Caco-2 (cell line): Measurements from ENCODE around the gene LIN28B. TPM values are rescaled to one million over a fixed set of nuclear protein-coding genes. Genes with fewer than 3 reads are reported as not detected.

Experiments
- BruUV-seq: library from RNA; stranded (reverse); fragments of 400-500 nt; replicated peaks from 2 replicates; lab custom pipeline; 2021; lab: Mats Ljungman, UMichigan
- CTCF ChIA-PET: fragments of 300-600 bp; sonication (Branson Sonifier 250); formaldehyde crosslinking; loops from one replicate; lab custom pipeline; 2022; ENCODE audit warnings: antibody characterized with exemption; lab: Charles Lee
- POLR2A ChIA-PET: fragments of 300-600 bp; sonication (Branson Sonifier 250); formaldehyde crosslinking; loops from one replicate; lab custom pipeline; 2022; ENCODE audit warnings: antibody characterized with exemption; lab: Charles Lee
- DNase-seq, 2 experiments: peaks; one replicate each; pipeline versions ENCODE4 v3.0.0 to v3.0.0-alpha.2; 2020 to 2022
- H3K27me3 ChIP-seq: replicated peaks from 2 replicates; pipeline ENCODE4 v1.6.0; 2011; ENCODE audit warnings: low read length; ENCODE audit not compliant: control insufficient read depth, insufficient read depth
- H3K36me3 ChIP-seq: 2 replicates; pipeline ENCODE4 v1.5.1; 2011; ENCODE audit warnings: low read length; ENCODE audit not compliant: control insufficient read depth, insufficient read depth
- H3K4me1 ChIP-seq: fragments of 250-450 bp; sonication (Bioruptor Pico); 2 replicates; pipeline ENCODE4 v1.5.1; 2020; ENCODE audit warnings: mild to moderate bottlenecking
- H3K4me3 ChIP-seq: 2 replicates; pipeline ENCODE4 v1.5.1; 2011; ENCODE audit warnings: low read depth, mild to moderate bottlenecking, control low read depth, low read length
- H3K9me3 ChIP-seq: fragments of 250-450 bp; sonication (Bioruptor Pico); 2 replicates; pipeline ENCODE4 v1.5.1; 2020; ENCODE audit warnings: mild to moderate bottlenecking, moderate library complexity
- H3K27ac Mint-ChIP-seq: one replicate; pipeline ENCODE4 v1.8.0; 2022; ENCODE audit warnings: mixed read lengths; ENCODE audit not compliant: unreplicated experiment
- H3K27me3 Mint-ChIP-seq: one replicate; pipeline ENCODE4 v1.8.0; 2022; ENCODE audit warnings: mixed read lengths; ENCODE audit not compliant: insufficient read depth, unreplicated experiment
- H3K36me3 Mint-ChIP-seq: one replicate; pipeline ENCODE4 v1.8.0; 2022; ENCODE audit warnings: mild to moderate bottlenecking, mixed read lengths; ENCODE audit not compliant: insufficient read depth, unreplicated experiment
- H3K4me1 Mint-ChIP-seq: one replicate; pipeline ENCODE4 v1.8.0; 2022; ENCODE audit warnings: low read depth, mixed read lengths; ENCODE audit not compliant: unreplicated experiment
- H3K4me3 Mint-ChIP-seq: one replicate; pipeline ENCODE4 v1.8.0; 2022; ENCODE audit warnings: mild to moderate bottlenecking, moderate library complexity, mixed read lengths; ENCODE audit not compliant: unreplicated experiment
- H3K9me3 Mint-ChIP-seq: one replicate; pipeline ENCODE4 v1.8.0; 2022; ENCODE audit warnings: mixed read lengths; ENCODE audit not compliant: unreplicated experiment
- CTCF ChIP-seq, 2 experiments: fragments of 200-600 bp in 1 of 2; IDR thresholded peaks; 1 replicate in 1 of 2; 2 replicates in 1 of 2; pipeline versions ENCODE4 v1.5.1 to v1.8.0; 2011 to 2022; ENCODE audit warnings: antibody characterized with exemption in 1 of 2, control low read depth in 1 of 2, inconsistent platforms in 1 of 2, low read depth in 1 of 2, low read length in 1 of 2, mild to moderate bottlenecking in 1 of 2, moderate library complexity in 1 of 2; ENCODE audit not compliant: insufficient read depth in 1 of 2, severe bottlenecking in 1 of 2, unreplicated experiment in 1 of 2
- intact Hi-C: fragments of 100-400 bp; cut with micrococcal nuclease; formaldehyde crosslinking; loops from one replicate; pipeline ENCODE4 v1.10.0; 2022; ENCODE audit not compliant: unreplicated experiment
- total RNA-seq: library from RNA; stranded (reverse); gene quantifications from 2 replicates; pipeline ENCODE4 v1.2.3, GENCODE V29; 2022

LIN28B gene
- total RNA-seq, 1 experiment from 2014 or later: 6.6 TPM

GRCh38 chr6:105022416-105022815 is 65.5 kb downstream of the LIN28B start:
- Histone ChIP-seq H3K4me3 (no peak overlapping the region), H3K36me3 (no peaks in the 10 kb centered on the region), H3K9me3 (no peaks in the 10 kb centered on the region), H3K27me3 (no peaks in the 10 kb centered on the region), H3K4me1 (peaks cover 7% of the 10 kb centered on the region)
- Mint-ChIP-seq H3K27ac (no peak overlapping the region), H3K9me3 (no peaks in the 10 kb centered on the region), H3K4me1 (peaks cover 31% of the 10 kb centered on the region), H3K36me3 (no peaks in the 10 kb centered on the region), H3K27me3 (no peaks in the 10 kb centered on the region), H3K4me3 (no peak overlapping the region)
- DNase-seq: no peak
- intact Hi-C loops: no loop called here
- ChIA-PET CTCF (no interaction called here), POLR2A (no interaction called here)
- no TSS peak for BruUV-seq
- no peak for TF ChIP-seq CTCF (IDR thresholded peaks at IDR 0.05; ENCODE audit: insufficient read depth in 1 of 2, low read depth in 1 of 2, low read length in 1 of 2, severe bottlenecking in 1 of 2, unreplicated experiment in 1 of 2)

GRCh38 chr6:105024803-105025202 is 67.9 kb downstream of the LIN28B start:
- BruUV-seq: no TSS peak
- no peak for TF ChIP-seq CTCF (IDR thresholded peaks at IDR 0.05; ENCODE audit: insufficient read depth in 1 of 2, low read depth in 1 of 2, low read length in 1 of 2, severe bottlenecking in 1 of 2, unreplicated experiment in 1 of 2)
- H3K36me3 ChIP-seq: no peaks in the 10 kb centered on the region
- H3K9me3 Mint-ChIP-seq: no peaks in the 10 kb centered on the region
- H3K27me3 ChIP-seq: no peaks in the 10 kb centered on the region
- no peak for DNase-seq
- no peak overlapping the region for H3K27ac Mint-ChIP-seq
- H3K9me3 ChIP-seq: no peaks in the 10 kb centered on the region
- ChIA-PET CTCF (no interaction called here), POLR2A (no interaction called here)
- H3K4me1 Mint-ChIP-seq: peaks cover 16% of the 10 kb centered on the region
- no peak overlapping the region for H3K4me3 Mint-ChIP-seq
- H3K4me1 ChIP-seq: peaks cover 5% of the 10 kb centered on the region
- H3K4me3 ChIP-seq: no peak overlapping the region
- intact Hi-C loops: no loop called here
- H3K27me3 Mint-ChIP-seq: no peaks in the 10 kb centered on the region
- H3K36me3 Mint-ChIP-seq: no peaks in the 10 kb centered on the region

GRCh38 chr6:105028898-105029297 is 72.0 kb downstream of the LIN28B start:
- DNase-seq: no peak
- H3K4me3 ChIP-seq: no peak overlapping the region
- no peaks in the 10 kb centered on the region for H3K9me3 ChIP-seq
- ChIA-PET CTCF (no interaction called here), POLR2A (no interaction called here)
- Mint-ChIP-seq H3K4me1 (no peaks in the 10 kb centered on the region), H3K4me3 (no peak overlapping the region), H3K36me3 (no peaks in the 10 kb centered on the region), H3K9me3 (no peaks in the 10 kb centered on the region), H3K27ac (no peak overlapping the region), H3K27me3 (no peaks in the 10 kb centered on the region)
- TF ChIP-seq CTCF (IDR thresholded peaks at IDR 0.05; ENCODE audit: insufficient read depth in 1 of 2, low read depth in 1 of 2, low read length in 1 of 2, severe bottlenecking in 1 of 2, unreplicated experiment in 1 of 2): no peak
- intact Hi-C loops: no loop called here
- no peaks in the 10 kb centered on the region for H3K36me3 ChIP-seq
- H3K4me1 ChIP-seq: no peaks in the 10 kb centered on the region
- no TSS peak for BruUV-seq
- H3K27me3 ChIP-seq: no peaks in the 10 kb centered on the region
